ENCODE results near the gene VILL.

- TF ChIP-seq CTCF (IDR thresholded peaks at IDR 0.05 in 4 of 5, conservative IDR thresholded peaks at IDR 0.05 in 1 of 5) (no peak), POLR2A (IDR thresholded peaks at IDR 0.05) (no peak)
Observed at GRCh38 chr3:38027466-38028465, 37.2 kb downstream of the VILL start.

Measured in gastrocnemius medialis (tissue), 4 donors.